Measurements from ENCODE around the gene DHX58.

The DHX58 gene

DNA sequence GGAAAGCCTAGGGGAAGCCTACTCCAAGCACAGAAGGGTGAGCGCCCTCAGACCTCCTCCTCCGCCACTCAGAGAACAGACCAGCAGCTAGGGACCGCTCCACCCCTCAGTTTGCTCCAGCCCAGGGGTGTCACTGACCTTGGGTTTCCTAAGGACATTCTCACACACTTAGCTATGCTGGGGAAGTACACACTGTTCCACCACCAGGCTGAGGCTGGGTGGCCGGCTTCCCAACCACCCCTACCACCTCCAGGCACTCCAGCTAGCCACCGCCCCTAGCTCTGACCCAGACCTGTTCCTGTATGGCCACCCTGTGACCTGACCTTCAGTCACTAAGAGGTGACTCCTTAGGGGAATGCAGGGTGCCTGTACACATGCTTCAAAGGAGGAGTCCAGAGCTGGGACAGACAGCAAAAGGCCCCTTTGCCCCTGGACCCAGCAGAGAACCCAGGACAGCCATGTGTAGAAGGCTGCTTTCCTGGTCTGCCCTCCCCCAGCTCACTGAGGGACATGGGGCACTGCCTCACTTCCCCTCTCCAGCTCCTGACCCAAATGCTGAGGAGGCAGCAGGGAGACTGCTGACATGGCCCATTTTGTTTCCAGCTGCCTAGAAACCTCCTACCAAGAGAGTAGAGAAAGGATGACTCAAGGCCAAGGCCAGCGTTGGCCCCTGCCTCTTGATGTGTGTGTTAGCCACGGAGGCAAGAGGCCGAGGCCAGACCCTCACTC lies 16.8 kb upstream of the DHX58 start:
- DNase-seq (ENCODE audit: low spot score), result no peak

DNA sequence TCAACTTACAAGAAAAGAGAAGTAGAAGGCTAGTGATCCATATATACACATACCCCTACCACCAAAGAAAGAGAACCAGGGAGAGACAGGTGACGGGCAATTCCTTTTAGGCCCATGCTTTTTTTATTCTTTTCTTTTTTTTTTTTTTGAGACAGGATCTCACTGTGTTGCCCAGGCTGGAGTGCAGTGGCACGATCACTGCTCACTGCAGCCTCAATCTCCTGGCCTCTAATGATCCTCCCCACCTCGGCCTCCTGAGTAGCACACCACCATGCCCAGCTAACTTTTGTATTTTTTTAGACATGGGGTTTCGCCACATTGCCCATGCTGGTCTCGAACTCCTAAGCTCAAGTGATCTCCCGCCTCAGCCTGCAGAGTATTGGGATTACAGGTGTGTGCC lies 14.9 kb upstream of the DHX58 start:
- no peak for DNase-seq (ENCODE audit: low spot score)

DNA sequence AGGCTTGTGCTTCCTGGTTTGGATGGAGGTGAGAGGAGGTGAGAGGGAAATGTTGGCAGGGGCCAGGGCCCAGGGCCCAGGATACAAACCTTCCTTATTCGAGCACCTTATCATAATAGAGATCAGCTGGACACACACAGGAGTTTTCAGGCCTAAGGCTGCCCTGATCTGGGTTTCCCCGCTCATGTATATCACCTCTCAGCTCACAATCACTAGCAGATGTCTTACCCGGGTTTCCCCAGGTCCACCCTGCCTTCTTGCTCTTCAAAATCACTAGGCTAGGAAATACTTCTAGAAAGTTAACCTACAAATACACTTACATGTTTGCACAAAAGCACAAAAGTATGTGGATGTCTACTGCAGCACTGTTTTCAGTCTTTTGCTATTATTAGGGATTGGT lies 14.3 kb upstream of the DHX58 start:
- no peak for DNase-seq (ENCODE audit: low spot score)

DNA sequence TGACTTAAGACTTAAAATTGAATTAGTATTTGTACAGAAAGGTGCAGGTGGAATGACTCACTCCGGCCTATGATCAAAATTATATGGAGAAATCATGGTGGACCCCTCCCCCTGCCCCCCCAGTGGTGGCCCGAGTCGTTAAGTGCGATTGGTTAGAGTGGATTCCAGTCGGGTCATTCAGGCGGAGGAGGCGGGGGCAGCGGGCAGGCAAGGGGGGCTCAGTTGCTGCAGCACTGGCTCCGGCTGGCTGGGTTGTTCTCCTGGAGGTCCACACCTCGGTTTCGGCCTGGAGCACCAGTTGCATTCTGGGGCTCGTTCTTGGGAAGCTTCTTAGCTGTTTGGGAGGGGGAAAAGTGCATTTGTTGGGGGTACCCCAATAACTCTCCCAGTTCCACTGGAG lies 13.1 kb upstream of the DHX58 start:
- no peak for DNase-seq (ENCODE audit: low spot score)

DNA sequence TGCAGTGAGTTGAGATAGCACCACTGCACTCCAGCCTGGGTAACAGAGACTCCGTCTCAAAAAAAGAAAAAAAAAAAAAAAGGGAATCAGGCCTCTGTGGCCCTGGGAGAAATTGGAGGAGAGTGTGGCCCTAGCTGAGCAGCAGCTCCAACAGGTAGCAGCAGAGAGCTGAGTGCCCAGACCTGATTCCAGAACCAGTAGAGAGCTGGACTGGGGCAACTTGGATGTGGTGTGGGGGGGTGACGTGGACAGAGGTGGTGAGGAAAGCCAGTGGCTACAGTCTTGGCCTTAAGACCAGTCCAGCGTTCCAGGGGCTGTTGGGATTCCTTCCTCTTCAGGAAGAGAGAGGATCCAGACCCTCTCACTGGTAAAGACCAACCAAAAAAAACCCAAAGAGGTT lies 11.7 kb upstream of the DHX58 start:
- DNase-seq (ENCODE audit: low spot score), result no peak

DNA sequence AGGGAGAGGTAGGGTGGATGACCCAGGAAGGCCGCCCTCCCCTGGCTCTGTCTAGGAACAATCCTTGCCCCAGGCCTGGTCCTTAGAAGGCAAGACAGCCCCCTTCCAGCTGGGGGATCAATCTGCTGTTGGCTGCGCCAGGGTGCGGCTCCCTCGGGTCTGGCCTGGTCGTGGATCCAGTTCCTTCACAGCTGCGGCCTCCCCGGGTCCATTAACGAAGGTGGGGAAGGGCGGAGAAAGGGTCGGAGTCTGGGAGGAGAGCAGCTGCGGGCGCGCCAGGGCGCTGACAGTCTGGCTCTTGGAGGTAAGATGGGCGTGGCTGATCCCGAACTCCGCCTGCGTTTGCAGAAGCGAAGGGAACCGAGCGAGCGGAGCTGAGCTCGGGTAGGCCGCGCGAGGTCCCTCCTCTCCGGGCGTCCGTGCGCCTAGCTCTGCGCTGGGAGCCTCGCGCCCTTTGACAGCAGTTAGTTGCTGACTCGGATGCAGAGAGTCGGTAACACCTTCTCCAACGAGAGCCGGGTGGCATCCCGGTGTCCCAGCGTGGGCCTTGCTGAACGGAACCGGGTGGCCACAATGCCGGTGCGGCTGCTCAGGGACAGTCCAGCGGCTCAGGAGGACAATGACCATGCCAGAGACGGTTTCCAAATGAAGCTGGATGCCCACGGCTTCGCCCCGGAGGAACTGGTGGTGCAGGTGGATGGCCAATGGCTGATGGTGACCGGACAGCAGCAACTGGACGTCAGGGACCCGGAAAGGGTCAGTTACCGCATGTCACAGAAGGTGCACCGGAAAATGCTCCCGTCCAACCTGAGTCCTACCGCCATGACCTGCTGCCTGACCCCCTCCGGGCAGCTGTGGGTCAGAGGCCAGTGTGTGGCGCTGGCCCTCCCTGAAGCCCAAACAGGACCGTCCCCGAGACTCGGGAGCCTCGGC lies 10.1 kb upstream of the DHX58 start, which contains the start of gene HSPB9:
TSS of gene HSPB9 (plus strand) at position 434 of the 933 bp plus-strand sequence. CDS start at position 481, 47 bp downstream.
- DNase-seq (ENCODE audit: low spot score), result no peak

DNA sequence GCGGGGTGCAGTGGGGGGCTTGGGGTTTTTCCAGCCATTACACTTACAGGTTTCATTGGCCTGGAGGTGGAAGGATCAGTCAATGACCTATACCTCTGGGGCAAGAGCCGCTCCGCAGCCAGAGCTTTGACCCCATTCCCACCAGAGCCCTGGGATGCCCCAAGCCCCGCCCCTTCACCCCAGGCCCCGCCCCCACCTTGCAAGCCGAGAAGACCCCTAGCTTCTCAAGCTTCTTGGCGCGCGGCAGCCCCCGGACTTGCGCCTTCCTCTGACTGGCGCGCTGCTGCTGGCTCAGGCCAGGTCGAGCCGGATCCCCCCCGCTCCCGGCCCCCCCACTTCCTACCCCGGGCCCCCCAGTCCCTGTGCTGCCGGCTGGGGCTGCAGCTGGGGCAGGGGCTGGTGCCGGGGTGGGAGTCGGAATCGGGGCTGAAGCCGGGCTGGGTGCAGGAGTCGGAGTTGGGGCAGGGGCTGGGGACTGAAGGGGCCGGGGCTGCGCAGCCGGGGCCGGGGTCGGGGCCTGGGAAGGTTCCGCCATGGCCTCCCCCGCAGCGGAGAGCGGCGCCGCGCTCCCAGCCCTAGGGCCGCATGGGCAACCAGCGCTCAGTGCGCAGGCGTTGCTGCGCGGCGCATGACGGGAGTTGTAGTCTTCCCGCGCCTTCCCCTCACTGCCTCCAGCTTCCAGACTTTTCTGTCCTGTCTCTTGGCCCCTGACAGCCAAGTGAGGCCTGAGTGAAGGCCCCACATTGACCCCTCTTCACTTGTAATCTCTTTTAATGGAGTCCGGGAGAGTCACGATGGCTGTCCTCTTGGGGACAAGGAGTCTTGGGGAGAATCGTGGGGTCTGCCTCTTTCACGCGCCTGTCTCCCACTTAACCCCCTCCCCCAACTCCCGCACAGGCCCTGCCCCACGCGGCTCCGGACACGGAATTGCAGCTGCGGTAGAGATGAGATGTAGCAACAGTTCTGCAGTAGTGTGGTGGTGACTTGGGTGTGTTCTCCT lies 8.6 kb upstream of the DHX58 start, which contains the start of gene KAT2A:
TSS of gene KAT2A (minus strand) at position 598 of the 1,000 bp plus-strand sequence. CDS start at position 535, 63 bp downstream.
- DNase-seq (ENCODE audit: low spot score), result peak; percentile 81

DNA sequence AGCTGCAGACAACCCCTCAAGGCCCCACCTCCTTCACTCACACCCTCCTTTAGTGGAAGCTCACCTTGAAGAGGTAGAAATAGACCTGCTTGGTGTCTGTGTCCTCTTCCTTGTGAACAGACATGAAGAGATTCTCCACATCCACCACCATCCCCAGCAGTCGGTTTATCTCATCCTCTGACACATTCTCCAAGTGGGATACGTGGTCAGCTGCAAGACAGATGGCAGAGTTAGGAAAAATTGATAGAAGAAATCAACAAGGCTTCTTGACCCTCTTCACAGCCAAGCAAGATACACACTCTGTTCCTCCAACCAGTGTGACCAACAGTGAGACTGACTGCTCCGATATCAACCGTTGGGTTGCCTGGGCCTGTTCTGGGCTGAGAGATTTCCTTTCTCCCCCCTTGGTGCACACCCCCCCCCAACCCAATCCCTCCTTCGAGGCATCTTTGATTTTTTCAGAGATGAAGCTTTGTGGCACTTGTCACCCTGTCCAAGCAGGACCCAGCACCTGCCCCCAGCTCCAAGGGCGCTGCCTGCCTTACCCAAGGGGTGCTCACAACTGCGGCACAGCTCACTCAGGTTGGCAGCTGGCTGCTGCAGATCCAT lies 7.8 kb upstream of the DHX58 start:
- no peak for DNase-seq (ENCODE audit: low spot score)

DNA sequence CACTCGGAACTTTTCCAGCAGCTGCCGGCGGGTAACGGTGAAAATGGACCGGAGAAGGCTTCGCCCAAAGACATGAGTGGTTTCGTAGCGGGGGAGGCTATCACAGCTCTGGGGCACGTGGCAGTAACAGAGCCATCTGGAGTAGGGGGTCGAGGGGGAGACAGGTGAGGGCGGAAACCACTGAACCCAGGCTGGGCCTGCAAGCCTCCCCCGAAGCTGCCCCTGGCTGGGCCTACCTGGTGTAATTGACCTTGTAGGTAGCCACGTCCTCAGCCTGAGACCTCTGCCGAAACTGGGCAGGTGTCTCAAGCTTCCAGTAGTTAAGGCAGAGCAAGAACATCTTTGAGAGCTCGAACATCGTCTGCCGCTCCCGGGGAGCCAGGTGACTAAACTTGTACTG lies 6.8 kb upstream of the DHX58 start:
- no peak for DNase-seq (ENCODE audit: low spot score)

DNA sequence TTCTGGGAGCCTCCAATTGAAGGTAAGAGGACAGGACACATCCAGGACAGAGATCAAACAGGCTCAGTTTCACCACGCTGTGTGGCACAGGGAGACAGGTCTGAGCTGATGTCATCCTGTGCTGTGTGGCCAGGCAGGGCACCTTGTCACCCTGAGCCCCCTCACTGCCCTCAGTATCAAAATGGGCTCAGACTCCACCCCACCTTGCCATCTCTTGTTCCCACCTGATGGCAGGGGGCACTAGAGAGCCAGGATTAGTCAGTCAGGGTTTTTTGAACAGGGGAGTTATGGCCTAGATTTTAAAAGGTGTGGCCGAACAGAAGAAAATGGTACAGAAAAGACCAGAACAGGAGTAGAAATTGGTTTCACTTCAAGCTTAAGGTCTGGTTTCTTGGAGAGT lies 6.0 kb upstream of the DHX58 start:
- DNase-seq (ENCODE audit: low spot score), result peak; percentile 51

DNA sequence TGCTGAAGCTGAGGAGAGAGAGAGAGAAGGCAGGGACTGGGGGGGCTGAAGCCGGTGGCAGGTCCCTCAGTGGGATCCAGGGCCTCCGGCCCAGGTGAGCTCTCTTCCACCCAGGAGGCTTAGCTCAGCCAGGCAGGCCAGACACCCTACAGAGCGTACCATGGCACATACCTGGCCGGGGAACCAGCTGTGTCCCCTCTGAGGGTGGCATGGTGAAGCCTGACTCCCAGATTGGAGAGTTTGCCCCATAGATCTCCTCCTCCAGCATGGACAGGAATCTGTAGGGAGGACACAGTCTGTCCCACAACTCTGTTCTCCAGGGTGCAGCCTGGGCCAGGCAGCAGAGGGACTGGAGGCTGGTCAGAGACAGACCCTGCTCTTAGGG lies 5.6 kb upstream of the DHX58 start:
- no peak for DNase-seq (ENCODE audit: low spot score)

DNA sequence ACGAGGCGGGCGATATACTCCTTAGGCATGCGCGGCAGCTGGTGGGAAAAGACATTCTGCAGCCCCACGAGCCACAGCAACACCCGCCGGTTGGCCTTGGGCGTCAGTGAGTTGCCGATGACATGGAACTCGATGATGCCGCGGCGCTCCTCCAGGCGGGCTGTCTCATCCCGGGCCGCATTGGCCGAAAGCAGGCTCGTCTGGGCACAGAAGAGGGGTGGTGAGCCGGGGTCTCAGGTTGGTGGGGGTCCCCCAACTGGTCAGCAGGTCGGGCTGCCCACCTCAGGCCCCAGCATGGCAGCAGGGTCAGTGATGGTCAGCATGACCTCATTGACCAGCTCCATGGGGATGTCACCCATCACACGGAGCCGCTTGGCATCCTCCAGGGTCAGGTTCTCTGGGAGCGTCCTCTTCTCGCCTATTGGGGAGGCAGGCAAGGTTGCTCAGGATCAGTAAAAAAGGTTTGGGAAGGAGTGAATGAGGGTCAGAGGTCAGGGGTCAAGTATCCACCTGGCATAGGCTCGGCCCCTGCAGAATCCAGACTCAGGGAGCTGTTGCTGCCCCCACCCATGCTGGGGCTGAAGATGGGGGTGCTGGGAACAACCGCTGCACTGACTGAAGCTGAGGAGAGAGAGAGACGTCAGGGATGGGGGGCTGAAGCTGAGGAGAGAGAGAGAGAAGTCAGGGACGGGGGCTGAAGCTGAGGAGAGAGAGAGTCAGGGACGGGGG lies 5.0 kb upstream of the DHX58 start:
- DNase-seq (ENCODE audit: low spot score), result no peak

DNA sequence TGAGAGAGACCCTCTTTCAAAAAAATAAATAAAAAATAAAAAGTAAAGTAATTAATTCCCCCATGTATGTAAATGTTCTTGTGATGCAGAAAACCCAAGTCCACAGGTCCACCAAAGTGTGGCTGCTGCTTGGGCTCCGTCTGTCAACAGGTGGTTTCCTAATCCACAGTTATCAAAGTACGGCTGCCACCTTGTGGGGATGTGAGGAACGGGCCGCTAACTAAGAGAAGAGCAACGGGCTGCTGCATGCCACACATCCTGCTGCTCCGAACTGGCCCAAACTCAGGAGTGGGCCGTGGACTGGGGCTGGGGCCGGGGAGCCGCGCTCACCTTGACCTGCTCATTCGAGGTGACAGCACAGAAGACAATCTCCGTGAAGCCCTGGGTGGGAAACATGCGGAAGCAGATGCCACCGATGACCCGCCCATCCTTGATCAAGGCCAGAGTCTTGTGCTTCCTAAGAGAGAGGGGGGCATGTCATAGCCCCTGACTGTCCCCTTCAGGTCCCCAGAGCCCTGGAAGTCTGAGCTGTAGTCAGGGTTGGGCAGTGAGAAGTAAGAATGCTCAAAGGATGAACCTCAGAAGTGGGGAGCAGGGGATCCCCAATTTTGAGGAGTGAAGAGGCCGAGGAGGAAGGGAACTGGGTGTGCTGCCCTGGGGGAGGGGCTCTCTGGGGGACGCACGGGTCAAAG lies 4.3 kb upstream of the DHX58 start:
- peak; percentile 84 for DNase-seq (ENCODE audit: low spot score)

DNA sequence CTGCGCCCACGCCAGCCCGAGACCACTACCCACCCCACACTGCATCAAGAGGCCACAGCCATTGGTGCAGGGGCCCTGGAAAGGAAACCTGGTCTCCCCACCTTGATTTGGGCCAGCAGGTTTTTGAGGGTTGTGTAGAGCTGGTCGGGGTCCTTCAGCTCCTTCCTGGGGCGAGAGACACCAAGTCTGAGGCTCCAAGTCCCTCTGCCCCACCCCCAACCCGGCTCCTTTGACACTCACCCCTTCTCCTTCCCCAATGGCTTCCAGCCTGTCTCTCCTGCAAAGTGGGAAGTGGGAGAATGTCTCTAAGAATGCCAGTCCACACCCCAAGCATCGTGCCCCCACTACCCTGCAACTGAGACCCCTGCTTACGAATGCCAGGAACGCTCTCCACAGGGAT lies 1.6 kb upstream of the DHX58 start:
- DNase-seq (ENCODE audit: low spot score), result no peak

DNA sequence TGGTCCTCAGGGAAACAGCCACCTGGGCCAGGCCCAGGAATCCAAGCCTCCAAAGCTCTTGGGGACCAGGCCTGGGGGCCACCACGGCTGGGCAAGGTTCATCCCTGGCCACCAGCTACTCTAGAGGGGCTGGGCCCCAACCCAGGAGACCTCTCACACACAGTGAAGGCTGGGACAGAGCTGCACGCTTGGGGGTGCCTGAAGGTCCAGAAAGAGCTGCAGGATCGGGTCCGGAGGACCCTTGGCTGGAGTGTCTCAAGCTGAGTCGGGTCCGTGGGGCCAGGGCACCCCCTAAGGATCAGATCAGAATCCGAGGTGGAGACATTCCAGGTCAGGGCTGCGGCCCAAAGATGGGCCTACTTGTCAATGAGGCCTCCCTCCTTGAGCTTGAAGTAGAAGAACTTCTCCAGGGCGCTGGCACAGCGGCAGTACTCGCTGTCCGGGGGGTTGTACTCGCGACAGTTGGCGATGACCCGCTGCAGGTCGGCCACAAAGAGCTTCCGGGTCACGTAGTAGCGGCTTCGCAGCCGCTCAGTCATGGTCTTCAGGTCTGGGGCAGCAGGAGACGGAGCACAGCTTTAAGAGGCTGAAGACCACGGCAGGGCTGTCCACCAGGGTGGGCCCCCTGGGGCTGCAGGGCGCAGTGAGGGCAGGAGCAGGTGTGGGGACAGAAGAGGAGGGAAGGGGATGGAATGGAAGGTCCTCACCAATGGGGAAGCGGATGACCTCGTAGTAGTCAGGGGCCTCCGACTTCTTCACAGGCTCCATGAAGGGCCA lies 967 bp upstream of the DHX58 start:
- no peak for DNase-seq (ENCODE audit: low spot score)

DNA sequence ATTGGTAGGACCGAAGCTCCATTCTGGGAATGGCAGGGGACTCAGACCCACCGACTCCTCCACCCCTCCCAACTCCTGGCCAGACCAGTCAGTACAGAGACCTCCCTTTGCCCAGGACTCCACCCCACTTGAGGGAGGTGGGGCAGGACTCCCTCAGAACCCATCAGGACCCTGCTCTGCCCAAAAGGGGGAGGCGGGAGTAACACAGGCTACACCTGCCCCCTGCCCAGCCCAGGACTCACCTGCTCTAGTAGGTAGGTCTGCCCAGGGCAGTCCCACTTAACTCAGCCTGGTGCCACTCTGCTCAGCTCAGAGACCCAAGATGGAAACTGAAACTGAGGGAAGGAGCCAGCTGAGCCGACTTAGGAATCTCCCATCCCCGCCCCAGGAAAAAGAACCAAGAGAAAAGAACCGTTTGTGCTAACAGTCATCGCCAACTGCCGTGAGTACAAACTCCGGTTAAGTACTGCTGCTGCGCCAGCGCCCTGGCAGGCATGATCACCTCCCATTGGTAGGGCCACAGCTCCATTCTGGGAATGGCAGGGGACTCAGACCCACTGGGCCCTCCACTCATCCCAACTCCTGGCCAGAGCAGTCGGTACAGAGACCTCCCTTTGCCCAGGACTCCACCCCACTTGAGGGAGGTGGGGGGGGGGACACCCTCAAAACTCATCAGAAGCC lies 503 bp downstream of the DHX58 start:
- no peak for DNase-seq (ENCODE audit: low spot score)

DNA sequence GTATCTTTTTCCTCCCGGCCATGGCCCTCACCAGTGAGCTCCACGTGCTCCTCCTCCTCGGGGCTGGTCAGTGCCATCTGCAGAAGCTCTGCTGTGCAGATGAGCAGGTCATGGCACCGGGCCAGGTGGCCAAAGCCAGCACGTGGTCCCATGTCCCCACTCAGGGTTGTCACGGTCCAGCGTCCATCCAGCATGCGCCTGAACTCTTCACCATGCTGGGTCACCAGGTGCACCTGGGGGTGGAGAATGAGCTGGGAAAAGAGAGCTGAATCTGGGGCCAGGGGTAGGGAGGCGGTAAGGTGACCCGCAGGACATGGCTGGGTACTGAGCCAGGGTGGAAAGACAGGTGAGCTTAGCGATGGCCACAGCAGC lies 1.3 kb downstream of the DHX58 start:
- no peak for DNase-seq (ENCODE audit: low spot score)

DNA sequence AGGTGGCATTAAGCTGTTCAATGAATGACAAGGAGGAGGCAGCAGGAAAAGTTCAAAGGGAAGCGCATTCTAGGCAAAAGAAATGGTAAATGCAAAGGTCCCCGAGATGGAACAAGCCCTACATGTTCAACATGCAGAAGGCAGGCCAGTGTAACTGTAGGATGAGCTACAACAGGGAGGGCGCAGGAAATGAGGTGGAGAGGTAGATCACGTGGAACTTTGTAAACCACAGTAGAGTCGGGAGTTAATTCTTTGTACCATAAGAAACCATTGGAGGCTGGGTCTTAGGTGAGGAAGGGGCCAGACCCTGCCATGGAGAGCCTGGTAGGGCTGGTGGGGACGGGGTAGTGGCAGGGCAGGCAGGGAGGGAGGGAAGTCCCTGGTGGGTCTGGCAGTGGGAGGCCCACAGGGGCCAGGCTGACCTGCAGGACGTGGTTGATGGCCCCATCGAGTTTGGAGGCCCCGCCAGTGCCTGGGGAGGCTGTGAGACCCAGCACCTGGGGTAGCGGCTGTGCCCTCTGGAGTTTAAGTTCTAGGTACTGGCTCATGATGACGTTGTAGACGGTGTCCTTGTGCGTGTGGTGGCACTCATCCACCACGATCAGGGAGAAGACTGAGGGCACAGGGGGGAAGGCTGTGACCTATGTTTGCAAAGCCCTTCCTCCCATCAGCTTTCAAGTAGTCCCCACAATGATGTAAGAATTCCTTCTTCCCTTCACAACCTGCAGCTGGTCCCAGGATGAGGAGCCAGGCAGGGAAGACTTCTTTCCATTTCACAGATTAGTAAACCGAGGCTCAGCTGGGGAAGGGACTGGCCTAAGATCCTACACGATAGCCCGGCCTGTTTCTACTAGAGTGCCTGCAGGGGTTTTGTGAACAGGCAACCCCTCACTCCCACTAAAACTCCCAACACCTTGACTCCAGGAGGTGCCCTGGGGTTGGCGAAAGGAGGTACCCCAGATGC lies 1.9 kb downstream of the DHX58 start:
- DNase-seq (ENCODE audit: low spot score), result no peak
